ENCODE data around the gene CDKN2B-AS1.

Gene CDKN2B-AS1

DNA sequence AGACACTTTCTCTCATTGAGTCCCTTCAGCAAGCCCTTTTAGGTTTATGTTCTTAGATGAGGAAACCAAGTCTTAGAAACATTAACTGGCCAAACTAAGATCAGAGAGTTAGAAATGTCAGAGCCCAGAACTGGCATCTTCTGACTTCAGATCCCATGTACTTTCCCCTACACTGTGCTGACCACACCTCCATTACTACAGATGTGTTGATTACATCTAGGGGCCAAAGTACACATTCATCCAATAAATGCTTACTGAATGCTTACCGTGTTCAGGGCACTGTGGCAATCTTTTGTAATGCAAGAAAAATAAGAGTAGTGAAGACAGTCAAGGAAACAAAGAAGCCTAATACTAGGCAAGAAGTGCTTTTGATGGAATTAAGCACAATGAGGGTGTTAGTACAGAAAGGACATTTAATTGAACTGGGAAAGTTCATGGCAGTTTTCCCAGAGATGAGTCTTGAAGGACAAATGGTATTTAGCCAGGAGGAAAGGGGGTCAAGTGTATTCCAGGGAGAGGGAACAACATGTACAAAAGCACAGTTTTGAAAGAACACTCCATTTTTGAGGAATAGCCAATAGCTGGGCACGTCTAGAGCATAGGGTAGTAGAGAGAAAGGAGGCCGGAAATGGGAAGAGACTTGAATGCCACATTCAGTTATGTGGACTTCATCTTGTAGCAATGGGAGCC is 104.2 kb downstream of the CDKN2B-AS1 start:
- DNase-seq: no peak

DNA sequence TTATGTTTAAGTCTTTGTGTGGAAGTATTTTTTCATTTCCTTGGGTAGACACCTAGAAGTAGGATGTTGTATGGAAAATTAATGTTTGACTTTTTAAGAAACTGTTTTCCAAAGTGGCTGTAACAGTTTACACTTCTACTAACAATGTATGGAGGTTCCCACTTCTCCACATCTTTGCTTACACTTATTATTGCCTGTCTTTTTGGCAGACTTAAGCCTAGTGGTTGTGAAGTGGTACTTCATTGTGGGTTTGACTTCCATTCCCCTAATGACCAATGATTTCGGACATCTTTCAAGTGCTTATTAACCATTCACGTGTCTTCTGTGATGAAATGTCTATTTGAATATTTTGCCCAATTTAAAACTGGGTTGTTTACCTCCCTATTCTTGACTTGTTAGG is 106.0 kb downstream of the CDKN2B-AS1 start:
- no peak for DNase-seq

DNA sequence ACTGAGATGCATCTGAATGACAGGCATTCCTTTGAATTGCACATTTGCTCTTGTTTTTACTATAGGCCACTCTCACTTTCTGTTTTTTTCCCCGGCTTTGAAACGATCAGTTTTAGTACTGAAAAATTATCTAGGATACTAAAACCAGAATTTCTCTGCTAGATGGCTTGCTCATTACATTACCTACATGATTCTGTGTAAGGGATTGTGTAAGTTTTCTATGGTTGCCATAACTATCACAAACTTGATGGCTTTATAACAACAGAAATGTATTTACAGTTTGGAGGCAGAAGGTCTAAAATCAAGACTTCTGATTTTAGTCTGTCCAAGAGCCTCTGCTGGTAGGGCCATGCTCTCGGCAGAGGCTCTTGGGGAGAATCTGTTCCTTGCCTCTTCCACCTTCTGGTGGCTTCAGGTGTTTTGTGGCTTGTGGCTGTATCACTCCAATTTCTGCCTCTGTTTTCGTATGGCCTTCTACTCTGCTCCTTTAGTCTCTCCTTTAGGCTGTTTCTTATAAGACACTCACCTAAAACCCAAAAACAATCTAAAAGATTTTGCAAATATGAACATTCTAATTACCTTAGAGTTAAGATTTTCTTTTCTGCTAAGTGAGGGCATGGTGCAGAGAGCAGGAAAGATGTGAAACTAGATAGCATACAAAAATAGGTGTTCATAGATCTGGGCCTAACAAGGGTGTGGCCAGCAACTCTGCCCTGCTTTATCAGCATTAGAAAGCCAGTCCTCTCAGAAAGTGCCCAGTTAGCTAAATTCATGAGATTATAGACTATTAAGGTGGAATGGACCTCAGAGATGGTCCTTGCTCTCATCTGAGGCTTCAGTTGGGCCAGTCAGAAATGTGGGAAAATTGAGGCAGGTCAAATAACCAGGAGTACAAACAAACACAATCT is 107.8 kb downstream of the CDKN2B-AS1 start:
- DNase-seq: no peak

DNA sequence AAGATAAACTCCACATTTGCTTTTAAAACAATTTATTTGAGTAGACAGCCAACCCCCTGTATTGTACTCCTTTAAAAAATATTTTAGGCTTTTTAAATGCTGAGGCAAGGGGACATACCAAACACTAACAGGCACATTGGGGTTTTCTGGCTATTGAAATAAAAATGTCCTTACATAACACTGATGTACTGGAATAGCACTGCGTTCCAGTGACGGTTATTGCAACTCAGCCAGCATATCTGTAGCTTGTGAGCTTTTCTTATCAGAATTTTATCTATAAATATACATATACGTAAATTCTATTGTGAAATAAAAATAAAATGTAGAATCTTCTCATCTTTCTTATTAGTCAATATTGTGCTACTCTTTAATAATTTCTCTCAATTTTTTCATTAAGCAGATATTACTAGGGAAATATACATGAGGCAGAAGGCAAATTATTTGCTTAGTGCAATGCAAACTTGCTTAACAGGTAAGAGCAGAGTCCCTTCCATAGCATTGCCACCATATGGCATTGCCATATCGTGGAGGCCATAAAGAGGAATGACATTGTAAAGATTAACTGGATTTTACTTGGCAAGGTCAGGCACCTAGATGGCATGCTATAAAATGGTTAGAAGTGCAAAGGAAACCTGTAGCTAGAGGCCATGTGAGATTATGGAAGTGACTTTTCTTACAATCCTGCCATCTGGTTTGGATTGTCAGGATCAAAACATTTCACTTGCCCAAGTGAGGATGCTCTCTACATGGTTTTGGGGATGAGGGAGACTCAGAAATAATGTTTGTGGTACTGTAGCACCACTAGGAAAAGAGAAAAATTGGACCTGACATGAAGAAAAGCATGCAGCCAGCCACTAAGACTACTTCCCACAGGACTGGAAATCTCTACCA is 109.3 kb downstream of the CDKN2B-AS1 start:
- no peak for DNase-seq

DNA sequence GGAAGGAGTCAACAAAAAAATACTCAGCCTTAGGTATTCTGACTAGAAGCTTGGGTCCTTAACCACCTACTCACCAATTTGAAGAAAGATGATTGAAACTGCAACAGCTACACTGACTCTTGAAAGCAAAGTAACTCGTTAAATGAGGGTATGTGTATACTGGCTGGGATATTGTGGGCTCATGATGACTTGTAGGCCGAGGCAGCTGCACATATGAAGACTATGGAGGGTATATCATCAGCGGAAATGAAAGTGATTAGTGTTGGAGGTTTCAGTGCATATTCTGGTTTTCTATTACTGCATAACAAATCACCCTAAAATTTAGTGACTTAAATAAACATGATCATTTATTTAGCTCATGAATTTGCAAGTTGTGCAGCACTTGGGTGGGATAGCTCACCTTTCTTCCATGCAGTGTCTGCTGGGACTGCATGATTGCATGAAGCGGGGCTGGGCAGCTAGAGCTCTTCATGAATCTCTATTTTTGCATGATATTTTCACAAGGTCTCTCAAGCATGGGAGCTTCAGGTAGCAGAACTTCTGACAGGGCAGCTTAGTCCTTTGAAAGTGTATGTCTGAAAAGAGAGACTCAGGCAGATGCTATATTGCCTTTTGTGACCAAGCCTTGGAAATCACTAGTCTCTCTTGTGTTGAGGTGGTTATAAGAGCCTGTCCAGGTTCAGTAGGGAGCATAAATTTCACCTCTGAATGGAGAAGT is 110.6 kb downstream of the CDKN2B-AS1 start:
- no peak for DNase-seq

DNA sequence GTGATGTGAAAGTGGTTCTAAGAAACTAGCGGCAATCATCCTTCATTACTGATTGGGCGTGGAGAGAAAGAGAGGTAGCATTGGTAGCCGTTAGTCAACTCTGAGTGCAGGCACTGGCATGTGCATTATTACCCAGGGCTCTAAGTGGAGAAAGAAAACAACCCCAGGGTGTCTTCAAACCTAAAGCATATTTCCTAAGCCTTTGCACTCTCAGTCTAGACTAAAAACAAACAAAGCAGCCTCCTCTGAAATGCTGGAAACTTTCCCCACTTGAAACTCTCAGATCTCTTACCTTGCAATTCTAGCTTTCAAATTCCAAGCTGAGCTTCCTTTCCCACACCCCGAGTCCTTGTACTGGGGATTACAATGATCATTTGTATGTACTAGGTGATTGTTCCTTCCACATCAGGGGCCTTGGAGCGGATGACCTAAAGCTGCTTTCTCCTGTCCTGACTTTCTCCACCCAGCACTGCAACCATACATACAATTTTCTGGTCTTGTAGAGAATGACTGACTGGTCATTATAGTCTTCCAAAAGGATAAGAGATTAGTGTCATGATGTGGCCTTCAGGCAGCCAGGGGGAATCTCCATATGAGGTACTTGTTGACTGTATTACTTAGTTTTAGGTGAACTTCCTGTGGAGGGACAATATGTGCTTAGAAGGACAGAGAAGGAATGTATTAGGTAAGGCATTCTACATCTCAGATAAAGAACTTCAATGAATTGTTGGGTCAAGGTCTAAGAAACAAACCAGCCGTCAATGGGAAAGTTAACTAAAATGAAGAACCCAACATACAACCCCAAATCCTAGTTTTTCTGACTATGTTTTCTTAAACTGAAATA is 112.8 kb downstream of the CDKN2B-AS1 start:
- DNase-seq: no peak

DNA sequence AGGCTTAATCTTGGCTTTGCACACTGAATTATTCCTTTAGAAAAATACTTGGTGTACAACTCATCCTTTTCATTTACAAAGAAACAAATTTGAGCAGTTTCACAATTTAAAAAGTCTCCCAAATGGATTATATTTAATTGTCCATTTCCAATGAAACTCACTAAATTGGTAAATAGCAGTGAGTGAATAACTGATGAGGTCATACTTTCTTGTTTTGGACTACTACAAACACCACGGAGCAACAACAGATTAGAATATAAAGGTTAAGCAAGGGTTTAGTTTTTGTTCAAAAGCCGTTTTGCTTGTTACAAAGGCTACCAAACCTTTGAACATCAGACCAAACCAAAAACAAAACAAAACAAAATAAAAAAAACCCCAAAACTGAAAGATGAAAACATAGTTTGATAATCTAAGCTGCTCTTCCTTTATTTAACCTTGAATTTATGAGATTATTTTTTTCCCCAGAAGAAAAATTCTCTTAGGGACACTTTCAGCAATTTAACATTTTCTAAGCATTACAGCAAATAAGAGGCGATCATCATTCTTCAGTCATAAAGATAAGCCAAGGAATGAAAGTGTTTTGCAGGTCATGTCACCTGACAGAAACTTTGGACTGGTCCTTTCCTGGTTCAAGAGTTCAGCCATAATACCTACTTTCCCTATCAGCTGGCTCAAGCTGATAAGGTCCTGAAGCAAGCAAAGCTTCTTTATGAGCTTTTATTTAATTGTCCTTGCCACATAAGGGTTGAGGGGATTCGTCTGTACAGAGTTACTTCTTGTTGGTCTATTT is 114.2 kb downstream of the CDKN2B-AS1 start:
- DNase-seq: no peak

DNA sequence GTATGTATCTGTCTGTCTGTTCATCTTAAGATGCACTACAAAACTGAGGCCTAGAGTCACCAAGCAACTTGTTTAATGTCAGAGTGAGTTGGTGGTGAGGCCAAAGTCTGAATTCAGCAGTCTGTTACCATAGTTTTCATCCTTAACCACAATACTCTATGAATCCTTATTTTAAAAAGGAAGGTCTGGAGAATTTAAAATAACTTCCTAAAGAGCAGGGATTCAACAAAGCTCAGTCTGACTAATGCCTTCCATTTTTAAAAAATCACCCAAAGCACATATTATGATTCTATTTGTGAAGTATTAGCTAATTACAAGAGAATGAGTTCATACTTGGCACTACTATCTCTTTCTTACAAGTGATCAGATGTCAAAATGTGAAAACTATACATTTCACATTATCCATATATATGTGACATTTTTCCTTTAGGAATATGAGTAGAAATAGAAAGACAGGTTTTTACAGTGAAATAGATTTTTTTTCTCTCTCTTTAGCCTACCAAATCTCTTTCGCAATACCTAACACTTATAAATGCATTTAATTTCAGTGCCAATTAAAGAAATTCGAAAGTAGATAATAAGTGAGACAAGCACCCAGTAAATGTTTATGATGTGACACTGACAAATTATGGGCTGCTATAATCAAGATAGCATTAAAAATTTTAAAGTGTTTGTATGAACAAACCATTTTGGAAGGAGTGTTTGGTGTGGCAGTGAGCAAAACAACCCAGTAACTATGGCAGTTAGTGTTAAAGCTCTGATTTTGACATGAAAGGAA is 116.8 kb downstream of the CDKN2B-AS1 start:
- no peak for DNase-seq

DNA sequence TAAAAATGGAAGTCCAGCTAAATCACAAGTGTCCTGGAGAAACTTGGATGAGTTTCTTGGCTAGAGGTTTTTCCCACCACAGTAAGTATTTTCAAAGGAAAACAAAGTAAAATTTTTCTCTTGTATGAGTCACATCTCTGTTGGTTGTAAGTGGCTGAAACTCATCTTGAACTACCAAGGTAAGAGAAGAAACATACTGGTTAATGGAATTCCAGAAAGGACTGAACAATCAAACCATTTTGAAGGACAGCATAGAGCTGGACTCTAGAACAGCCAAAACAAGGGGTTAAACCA is 117.3 kb downstream of the CDKN2B-AS1 start:
- DNase-seq: no peak

DNA sequence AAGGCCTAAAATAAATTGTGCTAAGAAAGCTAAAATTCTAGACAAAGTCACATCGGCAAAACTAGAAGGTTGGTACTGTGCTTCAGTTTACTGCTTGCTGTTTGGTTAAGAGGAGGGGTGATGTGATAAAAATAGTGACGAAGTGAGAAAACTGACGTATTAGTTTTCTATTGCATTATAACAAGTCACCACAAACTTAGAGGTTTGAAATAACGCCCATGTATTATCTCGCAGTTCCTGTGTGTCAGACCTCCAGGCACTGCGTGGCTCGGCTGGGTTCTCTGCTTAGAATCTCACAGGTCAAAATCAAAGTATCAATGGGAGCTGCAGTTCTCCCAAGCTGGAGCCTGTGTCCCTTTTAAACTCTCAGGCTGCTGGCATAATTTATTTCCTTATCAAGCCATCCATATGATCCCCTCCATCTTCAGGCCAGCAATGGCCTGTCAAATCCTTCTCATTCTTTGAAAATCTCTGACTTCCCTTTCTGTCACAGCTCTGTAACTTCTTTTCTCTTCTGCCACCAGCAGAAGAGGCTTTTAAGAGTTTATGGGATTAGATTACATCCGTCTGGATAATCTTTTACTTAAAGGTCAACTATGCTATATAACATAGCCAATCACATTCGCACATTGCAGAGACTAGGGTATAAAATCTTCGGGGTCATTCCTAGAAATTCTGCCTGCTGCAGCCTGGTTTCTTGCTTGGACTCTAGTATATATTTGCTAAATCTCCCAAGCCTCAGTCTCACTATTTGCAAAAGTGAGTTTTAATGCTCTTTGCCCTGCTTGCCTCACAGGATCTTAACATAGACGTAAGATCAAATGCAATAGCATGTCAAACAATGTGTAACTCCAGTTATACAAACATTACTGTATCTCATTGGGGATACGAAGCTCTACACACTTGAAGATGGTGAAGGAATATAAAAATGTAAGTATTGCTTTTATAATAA is 118.6 kb downstream of the CDKN2B-AS1 start:
- DNase-seq: no peak

DNA sequence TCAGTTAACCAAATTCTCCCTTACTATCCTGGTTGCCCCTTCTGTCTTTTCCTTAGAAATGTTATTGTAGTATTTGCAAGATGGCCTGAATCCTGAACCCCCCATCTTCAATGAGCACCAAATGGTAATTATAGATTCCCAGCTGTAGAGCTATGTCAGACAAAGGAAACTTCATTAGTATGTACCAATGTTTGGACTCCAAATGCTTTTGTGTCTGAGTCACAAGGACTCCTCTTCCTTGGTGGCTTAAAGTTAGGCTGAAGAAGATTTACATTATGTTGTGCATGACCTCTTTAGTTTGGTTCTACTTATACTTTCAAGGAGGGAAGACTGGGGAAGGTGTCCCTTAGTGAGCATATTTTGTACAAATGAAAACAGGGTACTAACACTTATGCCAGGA is 120.4 kb downstream of the CDKN2B-AS1 start:
- no peak for DNase-seq

DNA sequence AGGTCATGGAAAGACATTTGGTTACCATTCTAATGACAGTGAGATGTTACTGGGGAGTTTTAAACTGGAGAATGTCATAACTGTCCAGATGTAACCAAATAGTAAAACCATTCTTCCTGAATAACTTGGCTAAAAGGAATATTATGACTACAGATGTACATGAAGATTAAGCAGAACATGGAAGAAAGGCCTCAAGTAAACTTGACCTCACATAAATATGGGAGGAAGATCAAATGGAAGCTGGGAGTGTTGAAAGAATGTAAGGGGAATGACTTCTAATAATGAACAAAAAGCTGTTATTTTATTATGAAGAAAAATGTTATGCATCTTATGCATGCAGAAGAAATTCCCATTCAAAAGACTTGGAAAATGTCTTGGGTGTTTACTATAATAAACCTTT is 122.2 kb downstream of the CDKN2B-AS1 start:
- no peak for DNase-seq

DNA sequence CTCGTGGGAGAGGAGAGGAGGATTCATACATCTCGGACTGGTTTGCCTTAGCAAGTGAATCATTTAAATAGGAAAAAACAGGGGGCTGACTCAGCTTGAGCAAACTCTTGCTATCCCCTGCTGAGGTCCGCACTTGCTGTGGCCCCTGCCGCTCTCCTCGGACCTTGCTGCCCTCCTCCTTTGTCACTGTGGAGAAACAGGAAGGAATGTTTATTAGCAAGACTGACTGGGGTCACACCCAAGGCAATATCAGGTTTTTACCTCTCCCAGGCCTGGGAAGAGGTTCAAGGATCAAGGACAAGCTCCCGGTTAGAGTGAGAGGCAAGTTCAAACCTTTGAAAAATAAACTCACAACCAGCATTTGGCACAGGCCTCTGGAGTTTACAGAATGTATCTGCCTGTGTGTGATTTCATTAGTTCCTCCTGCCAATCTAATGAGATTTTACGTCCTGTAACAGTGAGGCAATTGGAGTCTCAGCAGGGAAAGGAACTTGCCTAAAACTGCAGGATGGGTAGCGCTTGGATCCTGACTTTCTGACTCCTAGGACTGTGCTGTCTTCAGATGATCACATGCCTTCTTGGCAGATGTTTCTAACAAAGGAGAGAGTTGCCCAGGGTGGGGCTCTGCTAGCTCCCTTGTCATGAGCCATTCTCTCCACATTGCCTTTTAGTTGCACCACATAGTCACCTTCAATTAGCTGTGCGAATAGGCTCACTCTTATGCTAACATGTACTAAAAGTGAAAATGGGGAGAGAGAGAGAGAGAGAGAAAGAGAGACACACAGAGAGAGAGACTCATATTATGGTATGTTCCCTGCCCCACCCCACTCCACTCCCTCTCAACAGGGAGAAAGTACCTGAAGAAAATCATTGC is 123.2 kb downstream of the CDKN2B-AS1 start:
- no peak for DNase-seq

DNA sequence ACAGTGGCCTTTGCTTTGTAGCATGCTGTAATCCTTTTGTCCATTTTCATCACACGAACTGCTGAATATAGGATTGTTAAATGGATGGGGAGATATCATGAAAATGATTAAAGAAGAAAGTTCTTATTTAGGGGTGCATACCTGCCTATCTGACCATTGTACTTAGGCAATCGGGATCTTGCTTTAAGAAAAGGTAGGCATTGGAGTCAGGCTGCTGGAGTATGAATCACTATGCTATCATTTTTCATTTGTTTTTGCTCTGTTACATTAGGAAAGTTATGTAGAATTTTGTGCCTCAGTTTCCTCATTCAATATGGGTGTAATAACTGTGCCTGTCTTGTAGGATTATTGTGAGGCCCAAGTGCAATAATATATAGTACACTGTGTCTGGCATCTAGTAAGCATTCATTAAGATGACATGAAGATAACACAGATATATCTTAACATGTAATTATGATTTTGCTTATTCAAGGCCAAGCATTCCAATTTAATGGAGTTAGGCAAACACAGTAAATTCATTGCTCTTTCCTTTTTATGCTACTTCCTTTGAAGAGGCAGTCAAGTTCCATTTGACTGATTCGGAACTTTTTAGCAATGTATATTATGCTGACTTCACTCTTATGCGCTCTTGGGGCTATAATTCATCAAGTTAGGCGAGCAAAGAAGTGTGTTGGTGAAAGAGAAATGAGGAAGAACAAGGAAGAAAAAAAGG is 124.4 kb downstream of the CDKN2B-AS1 start:
- no peak for DNase-seq

DNA sequence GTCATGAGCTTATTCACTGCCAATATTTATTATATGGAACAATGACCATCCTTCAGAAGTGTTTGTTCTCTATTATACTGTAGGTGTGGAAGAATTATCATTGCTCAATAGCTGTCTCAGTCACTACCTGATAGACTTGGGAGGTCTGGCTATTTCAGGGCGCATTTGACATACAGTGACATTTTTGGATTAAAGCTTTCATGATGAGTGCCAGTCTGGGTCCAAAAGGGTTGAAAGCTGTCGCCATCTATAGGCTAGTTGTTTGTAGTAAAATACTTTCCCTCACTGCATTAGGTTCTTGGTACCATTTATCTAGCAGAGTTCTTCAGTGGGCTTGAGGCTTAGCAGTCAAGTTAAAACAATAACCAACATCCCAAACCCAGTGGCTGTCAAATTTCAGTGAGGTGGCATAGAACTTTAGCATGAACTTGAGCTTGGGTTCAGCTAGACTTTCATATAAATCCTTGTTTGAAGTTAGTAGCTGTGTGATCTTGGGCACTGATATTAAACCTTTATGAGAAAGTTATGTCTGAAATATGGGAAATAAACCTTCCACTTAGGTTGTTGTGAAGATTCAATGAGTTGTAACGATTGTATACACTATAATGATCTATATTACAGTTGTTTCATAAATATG is 125.0 kb downstream of the CDKN2B-AS1 start:
- DNase-seq: no peak

DNA sequence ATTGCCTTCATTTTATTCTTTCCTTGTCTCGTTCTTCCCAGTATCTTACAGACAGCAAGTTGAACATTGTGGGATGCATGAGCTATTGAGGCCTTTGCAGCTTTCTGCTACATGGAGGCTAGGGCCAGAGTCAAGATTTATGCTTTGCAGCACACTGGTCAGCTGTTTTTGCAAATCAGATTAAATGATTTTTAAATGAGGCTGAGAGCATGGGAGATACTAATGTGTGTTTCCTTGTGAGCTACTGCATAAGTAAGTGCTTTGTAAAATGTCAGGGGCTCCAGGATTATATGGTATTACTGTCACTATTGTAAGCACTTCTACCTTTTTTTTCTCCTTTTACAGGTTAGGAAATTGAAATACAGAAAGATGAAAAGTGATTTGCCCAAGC is 125.6 kb downstream of the CDKN2B-AS1 start:
- DNase-seq: no peak

DNA sequence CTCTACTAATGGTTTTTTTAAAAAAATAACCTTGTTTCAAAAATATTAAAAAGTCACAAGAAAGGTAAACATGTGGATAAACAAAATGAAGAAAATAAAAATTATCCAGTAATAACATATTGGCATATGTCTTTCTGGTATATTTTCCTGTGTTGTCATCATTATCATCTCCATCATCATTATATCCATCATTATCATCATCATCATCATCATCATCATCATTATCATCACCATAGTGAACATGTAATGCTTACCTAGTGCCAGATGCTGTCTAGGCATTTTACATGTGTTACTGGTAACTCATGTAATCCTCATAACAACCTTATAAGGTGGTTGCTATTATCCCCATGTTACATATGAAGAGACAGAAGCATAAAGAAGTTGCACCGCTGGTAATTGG is 126.0 kb downstream of the CDKN2B-AS1 start:
- no peak for DNase-seq

Data from NCI-H2029 (cell line).